Uterus (tissue), 2 donors: ENCODE data around the gene KIF26A.

Experiments used
- POLR2A ChIP-seq, 2 donors: fragments of 450-650 bp; IDR thresholded peaks; one replicate each; pipeline ENCODE4 v1.6.1; 2016; ENCODE audit warnings: antibody characterized with exemption in 2 of 2, mild to moderate bottlenecking in 1 of 2, moderate library complexity in 1 of 2
- TF ChIP-seq, protein P1 (sequence below), 4 experiments: fragments of 200-600 bp in 2 of 4; fragments of 450-650 bp in 2 of 4; sonication (generic) in 2 of 4; IDR thresholded peaks; one replicate each; pipeline ENCODE4 v1.5.1; 2016 to 2019; ENCODE audit warnings: antibody characterized with exemption in 4 of 4, mild to moderate bottlenecking in 2 of 4, moderate library complexity in 1 of 4

DNA sequence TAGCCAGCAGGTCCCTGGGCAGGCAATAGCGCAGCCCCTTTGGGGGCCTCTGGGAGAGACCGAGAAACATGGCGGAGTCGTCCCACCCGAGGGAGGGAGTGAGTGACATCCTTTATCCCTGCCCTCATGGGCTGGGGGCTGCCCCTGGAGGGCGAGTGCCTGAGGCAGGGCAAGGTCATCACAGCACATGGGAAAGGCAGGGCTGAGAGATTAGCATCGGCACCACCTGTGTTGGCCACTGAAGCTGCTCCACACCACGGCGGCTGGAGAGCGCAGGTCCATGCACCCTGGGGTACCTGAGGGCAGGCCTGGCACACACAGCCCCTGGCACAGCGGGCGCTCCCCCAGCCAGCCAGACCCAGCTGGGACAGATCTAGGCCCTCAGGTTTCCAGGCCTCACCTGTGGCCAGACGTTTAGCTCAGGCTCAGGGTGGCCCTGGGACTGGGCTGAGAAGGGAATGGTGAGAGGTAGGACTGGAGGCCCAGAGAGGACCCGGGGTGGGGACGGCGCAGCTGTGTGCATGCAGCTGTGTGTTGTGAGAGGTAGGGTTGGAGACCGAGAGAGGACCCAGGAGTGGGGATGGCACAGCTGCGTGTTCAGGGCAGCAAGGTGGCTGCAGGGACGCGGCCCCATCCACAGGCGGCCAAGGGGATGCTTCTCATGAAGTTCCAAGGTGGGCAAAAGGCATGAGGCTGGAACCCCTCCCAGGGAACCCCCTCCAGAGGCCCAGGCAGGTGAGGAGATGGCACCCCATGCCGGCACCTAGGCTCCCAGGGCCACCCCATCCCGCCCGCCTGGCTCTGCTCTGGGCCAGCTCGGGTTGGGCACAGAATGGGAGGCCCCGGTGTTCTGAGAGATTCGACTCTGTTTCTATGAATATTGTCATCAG, 74.1 kb downstream of the KIF26A start:
- no peak for TF ChIP-seq POLR2A (IDR thresholded peaks at IDR 0.05)
- TF ChIP-seq, protein P1, sequence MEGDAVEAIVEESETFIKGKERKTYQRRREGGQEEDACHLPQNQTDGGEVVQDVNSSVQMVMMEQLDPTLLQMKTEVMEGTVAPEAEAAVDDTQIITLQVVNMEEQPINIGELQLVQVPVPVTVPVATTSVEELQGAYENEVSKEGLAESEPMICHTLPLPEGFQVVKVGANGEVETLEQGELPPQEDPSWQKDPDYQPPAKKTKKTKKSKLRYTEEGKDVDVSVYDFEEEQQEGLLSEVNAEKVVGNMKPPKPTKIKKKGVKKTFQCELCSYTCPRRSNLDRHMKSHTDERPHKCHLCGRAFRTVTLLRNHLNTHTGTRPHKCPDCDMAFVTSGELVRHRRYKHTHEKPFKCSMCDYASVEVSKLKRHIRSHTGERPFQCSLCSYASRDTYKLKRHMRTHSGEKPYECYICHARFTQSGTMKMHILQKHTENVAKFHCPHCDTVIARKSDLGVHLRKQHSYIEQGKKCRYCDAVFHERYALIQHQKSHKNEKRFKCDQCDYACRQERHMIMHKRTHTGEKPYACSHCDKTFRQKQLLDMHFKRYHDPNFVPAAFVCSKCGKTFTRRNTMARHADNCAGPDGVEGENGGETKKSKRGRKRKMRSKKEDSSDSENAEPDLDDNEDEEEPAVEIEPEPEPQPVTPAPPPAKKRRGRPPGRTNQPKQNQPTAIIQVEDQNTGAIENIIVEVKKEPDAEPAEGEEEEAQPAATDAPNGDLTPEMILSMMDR (IDR thresholded peaks at IDR 0.05) = no peak
